Neural cell (in vitro differentiated cells): ENCODE results near the gene PHF5A. TPM values are rescaled to one million over a fixed set of nuclear protein-coding genes. Genes with fewer than 3 reads are reported as not detected.

Source experiments
- H2AFZ ChIP-seq: fragments of 200-600, 300-800 bp; sonication (generic), shearing (Covaris generic); 2 replicates; pipeline ENCODE4 v1.6.0; 2014; ENCODE audit warnings: low read depth, mild to moderate bottlenecking, antibody characterized with exemption, low read length, moderate library complexity
- H3F3A ChIP-seq: fragments of 200-600 bp; shearing (Covaris generic); 2 replicates; pipeline ENCODE4 v1.6.1; 2016; ENCODE audit warnings: mild to moderate bottlenecking, moderate library complexity, mixed read lengths, antibody characterized with exemption, low read length; ENCODE audit not compliant: insufficient read depth, poor library complexity, severe bottlenecking
- H3K27ac ChIP-seq: fragments of 200-600, 300-800 bp; sonication (generic), shearing (Covaris generic); 2 replicates; pipeline ENCODE4 v1.5.1; 2014; ENCODE audit warnings: mild to moderate bottlenecking, low read length, moderate library complexity
- H3K27me3 ChIP-seq: fragments of 300-800, 200-600 bp; sonication (generic), shearing (Covaris generic); 2 replicates; pipeline ENCODE4 v1.6.0; 2014; ENCODE audit warnings: mild to moderate bottlenecking, low read depth, low read length, moderate library complexity; ENCODE audit not compliant: insufficient read depth
- H3K36me3 ChIP-seq: fragments of 300-800, 200-600 bp; sonication (generic), shearing (Covaris generic); 2 replicates; pipeline ENCODE4 v1.5.1; 2014; ENCODE audit warnings: mild to moderate bottlenecking, antibody characterized with exemption, low read length, moderate library complexity; ENCODE audit not compliant: insufficient read depth
- H3K4me2 ChIP-seq: fragments of 300-800, 200-600 bp; sonication (generic), shearing (Covaris generic); 2 replicates; pipeline ENCODE4 v1.6.0; 2014; ENCODE audit warnings: mild to moderate bottlenecking, low read length
- H3K4me3 ChIP-seq: fragments of 300-800, 200-600 bp; sonication (generic), shearing (Covaris generic); 2 replicates; pipeline ENCODE4 v1.5.1; 2014; ENCODE audit warnings: mild to moderate bottlenecking, low read length, moderate library complexity
- H3K79me2 ChIP-seq: fragments of 200-600 bp; shearing (Covaris generic); replicated peaks from 2 replicates; pipeline ENCODE4 v1.6.0; 2014; ENCODE audit warnings: mild to moderate bottlenecking, low read length, moderate library complexity; ENCODE audit not compliant: insufficient read depth
- H3K9ac ChIP-seq: fragments of 300-800, 200-600 bp; sonication (generic), shearing (Covaris generic); 2 replicates; pipeline ENCODE4 v1.6.1; 2016; ENCODE audit warnings: mild to moderate bottlenecking, low read length, mixed read lengths
- H3K9me2 ChIP-seq: fragments of 200-600 bp; shearing (Covaris generic); 2 replicates; pipeline ENCODE4 v1.6.1; 2016; ENCODE audit warnings: mild to moderate bottlenecking, low read length, mixed read lengths; ENCODE audit not compliant: insufficient read depth
- H3K9me3 ChIP-seq: fragments of 200-600, 300-800 bp; sonication (generic), shearing (Covaris generic); 2 replicates; pipeline ENCODE4 v1.6.1; 2016; ENCODE audit warnings: mild to moderate bottlenecking, mixed run types, low read length, moderate library complexity, mixed read lengths
- H4K20me1 ChIP-seq: fragments of 200-600 bp; shearing (Covaris generic); 2 replicates; pipeline ENCODE4 v1.6.1; 2016; ENCODE audit warnings: mild to moderate bottlenecking, mixed run types; ENCODE audit not compliant: insufficient read depth
- CTCF ChIP-seq: fragments of 450-650 bp; IDR thresholded peaks from 2 replicates; pipeline ENCODE4 v1.5.1; 2014; ENCODE audit warnings: antibody characterized with exemption, mild to moderate bottlenecking, moderate library complexity; ENCODE audit not compliant: poor library complexity, severe bottlenecking
- EP300 ChIP-seq: fragments of 450-650 bp; conservative IDR thresholded peaks from 2 replicates; pipeline ENCODE4 v1.6.1; 2014; ENCODE audit warnings: antibody characterized with exemption, mild to moderate bottlenecking, moderate library complexity; ENCODE audit not compliant: poor library complexity, severe bottlenecking
- EZH2 ChIP-seq: fragments of 200-600, 300-800 bp; shearing (Covaris generic), sonication (generic); IDR thresholded peaks from 2 replicates; pipeline ENCODE4 v1.6.1; 2014; ENCODE audit warnings: antibody characterized with exemption, low read length, borderline replicate concordance, mild to moderate bottlenecking; ENCODE audit not compliant: insufficient read depth, poor library complexity, severe bottlenecking
- MXI1 ChIP-seq: fragments of 450-650 bp; conservative IDR thresholded peaks from 2 replicates; pipeline ENCODE4 v1.6.1; 2014; ENCODE audit warnings: antibody characterized with exemption, mild to moderate bottlenecking; ENCODE audit not compliant: poor library complexity, severe bottlenecking
- POLR2AphosphoS5 ChIP-seq: IDR thresholded peaks from 2 replicates; pipeline ENCODE4 v1.6.1; 2012
- RAD21 ChIP-seq: fragments of 450-650 bp; conservative IDR thresholded peaks from 2 replicates; pipeline ENCODE4 v1.6.1; 2014; ENCODE audit warnings: antibody characterized with exemption, mild to moderate bottlenecking, moderate library complexity
- SMC3 ChIP-seq: fragments of 450-650 bp; conservative IDR thresholded peaks from 2 replicates; pipeline ENCODE4 v1.6.1; 2014; ENCODE audit warnings: antibody characterized with exemption, mild to moderate bottlenecking, moderate library complexity; ENCODE audit not compliant: poor library complexity
- TAF1 ChIP-seq: IDR thresholded peaks from 2 replicates; pipeline ENCODE4 v1.6.1; 2012; ENCODE audit warnings: low read depth
- polyA plus RNA-seq: library from polyadenylated mRNA; depleted of rRNA; stranded (reverse); fragments of >200 nt; gene quantifications from 2 replicates; pipeline ENCODE4 v1.2.3, GENCODE V29; 2014
- TF ChIP-seq, protein P1 (sequence below): IDR thresholded peaks from 2 replicates; pipeline ENCODE4 v1.6.1; 2012; ENCODE audit warnings: borderline replicate concordance

PHF5A gene
- polyA plus RNA-seq, 1 donor from 2014 or later = 148 TPM

DNA sequence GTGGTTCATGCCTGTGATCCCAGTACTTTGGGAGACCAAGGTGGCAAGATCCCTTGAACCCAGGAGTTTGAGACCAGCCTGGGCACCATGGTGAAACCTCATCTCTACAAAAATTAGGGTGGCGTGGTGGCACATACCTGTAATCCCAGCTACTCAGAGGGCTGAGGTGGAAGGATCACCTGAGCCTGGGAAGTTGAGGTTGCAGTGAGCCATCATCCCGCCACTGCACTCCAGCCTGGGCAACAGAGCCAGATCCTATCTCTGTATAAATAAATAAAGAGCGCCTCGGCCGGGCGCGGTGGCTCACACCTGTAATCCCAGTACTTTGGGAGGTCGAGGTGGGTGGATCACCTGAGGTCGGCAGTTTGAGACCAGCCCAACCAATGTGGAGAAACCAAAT lies 49.8 kb downstream of the PHF5A start:
- Histone ChIP-seq H3K79me2 (no peaks in the 10 kb centered on the region), H3F3A (no peaks in the 10 kb centered on the region), H3K9ac (no peak overlapping the region), H3K9me2 (no peaks in the 10 kb centered on the region), H3K27ac (no peak overlapping the region), H3K36me3 (no peaks in the 10 kb centered on the region), H3K27me3 (no peaks in the 10 kb centered on the region), H4K20me1 (no peaks in the 10 kb centered on the region), H3K4me2 (no peak overlapping the region), H2AFZ (no peak overlapping the region), H3K4me3 (no peak overlapping the region), H3K9me3 (no peaks in the 10 kb centered on the region)
- TF ChIP-seq, protein P1, sequence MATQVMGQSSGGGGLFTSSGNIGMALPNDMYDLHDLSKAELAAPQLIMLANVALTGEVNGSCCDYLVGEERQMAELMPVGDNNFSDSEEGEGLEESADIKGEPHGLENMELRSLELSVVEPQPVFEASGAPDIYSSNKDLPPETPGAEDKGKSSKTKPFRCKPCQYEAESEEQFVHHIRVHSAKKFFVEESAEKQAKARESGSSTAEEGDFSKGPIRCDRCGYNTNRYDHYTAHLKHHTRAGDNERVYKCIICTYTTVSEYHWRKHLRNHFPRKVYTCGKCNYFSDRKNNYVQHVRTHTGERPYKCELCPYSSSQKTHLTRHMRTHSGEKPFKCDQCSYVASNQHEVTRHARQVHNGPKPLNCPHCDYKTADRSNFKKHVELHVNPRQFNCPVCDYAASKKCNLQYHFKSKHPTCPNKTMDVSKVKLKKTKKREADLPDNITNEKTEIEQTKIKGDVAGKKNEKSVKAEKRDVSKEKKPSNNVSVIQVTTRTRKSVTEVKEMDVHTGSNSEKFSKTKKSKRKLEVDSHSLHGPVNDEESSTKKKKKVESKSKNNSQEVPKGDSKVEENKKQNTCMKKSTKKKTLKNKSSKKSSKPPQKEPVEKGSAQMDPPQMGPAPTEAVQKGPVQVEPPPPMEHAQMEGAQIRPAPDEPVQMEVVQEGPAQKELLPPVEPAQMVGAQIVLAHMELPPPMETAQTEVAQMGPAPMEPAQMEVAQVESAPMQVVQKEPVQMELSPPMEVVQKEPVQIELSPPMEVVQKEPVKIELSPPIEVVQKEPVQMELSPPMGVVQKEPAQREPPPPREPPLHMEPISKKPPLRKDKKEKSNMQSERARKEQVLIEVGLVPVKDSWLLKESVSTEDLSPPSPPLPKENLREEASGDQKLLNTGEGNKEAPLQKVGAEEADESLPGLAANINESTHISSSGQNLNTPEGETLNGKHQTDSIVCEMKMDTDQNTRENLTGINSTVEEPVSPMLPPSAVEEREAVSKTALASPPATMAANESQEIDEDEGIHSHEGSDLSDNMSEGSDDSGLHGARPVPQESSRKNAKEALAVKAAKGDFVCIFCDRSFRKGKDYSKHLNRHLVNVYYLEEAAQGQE = no peak
- TF ChIP-seq EZH2 (no peak), RAD21 (no peak), MXI1 (no peak), POLR2AphosphoS5 (no peak), CTCF (no peak), TAF1 (no peak), EP300 (no peak), SMC3 (no peak)

DNA sequence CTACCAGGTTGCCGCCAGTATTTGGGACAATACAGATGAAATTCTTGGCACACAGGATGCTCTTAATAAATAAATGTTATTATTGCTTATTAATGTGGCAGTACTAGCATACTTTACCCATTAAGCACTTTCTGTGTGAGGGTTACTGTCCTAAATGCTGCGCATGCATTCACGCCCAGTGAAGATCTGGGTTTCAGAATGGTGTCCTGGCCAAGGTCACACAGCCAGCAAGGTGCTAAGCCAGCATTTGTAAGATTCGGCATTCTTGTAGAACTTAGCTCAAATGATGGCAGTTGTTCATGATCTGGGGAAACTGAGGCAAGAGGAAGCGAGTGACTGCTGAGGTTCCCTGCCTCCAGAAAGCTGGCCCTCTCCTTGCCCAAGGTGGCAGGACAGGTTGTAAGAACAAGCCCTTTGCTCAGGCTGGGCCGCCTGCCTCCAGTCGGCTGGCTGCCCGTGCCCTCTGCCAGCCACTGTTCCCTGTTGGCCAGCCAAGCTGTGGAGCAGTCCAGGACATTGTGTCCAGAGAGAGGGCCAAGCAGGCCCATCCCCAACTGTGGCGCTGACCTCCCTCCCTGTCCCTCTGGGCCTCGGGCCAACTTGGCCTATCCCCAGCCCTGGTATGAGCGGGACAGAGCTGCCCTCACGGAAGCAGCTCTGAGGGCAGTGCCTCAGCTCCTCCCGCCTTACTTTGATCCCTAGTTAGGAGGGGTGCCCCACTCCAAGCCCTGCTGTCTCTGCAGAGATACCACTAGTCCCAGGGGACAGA lies 50.7 kb downstream of the PHF5A start:
- Histone ChIP-seq H3K27ac (no peak overlapping the region), H3K4me3 (no peak overlapping the region)

More for the DNA sequence above, 50.7 kb downstream of the PHF5A start:
- H3F3A ChIP-seq = no peaks in the 10 kb centered on the region
- no peaks in the 10 kb centered on the region for H3K9me3 ChIP-seq
- TF ChIP-seq TAF1 (no peak), EZH2 (no peak), CTCF (no peak), EP300 (no peak), MXI1 (no peak), SMC3 (no peak), RAD21 (no peak), POLR2AphosphoS5 (no peak)
- TF ChIP-seq, protein P1 = no peak
- no peaks in the 10 kb centered on the region for H3K27me3 ChIP-seq
- H3K4me2 ChIP-seq = no peak overlapping the region
- H3K9me2 ChIP-seq = no peaks in the 10 kb centered on the region
- H2AFZ ChIP-seq = no peak overlapping the region
- H3K36me3 ChIP-seq = no peaks in the 10 kb centered on the region
- H3K79me2 ChIP-seq = no peaks in the 10 kb centered on the region
- H3K9ac ChIP-seq = no peak overlapping the region
- no peaks in the 10 kb centered on the region for H4K20me1 ChIP-seq
